DND-41 (cell line): ENCODE data around the gene TLDC2.

ENCODE experiments used
- ATAC-seq: fragments of 200-7000 bp; cut with Tn5 transposase; 3 replicates; pipeline ENCODE4 v1.9.1; 2021; ENCODE audit warnings: low read depth; ENCODE audit not compliant: insufficient read depth
- DNase-seq: peaks from one replicate; pipeline ENCODE4 v3.0.0-alpha.2; 2020
- H2AFZ ChIP-seq: 2 replicates; pipeline ENCODE4 v1.6.0; 2012; ENCODE audit warnings: low read depth, low read length
- H3K27ac ChIP-seq: 2 replicates; pipeline ENCODE4 v1.5.1; 2012; ENCODE audit warnings: low read length, inconsistent platforms
- H3K27me3 ChIP-seq: fragments of 200-600 bp; sonication (generic); 2 replicates; pipeline ENCODE4 v1.6.0; 2012; ENCODE audit warnings: low read length, mild to moderate bottlenecking, inconsistent platforms; ENCODE audit not compliant: insufficient read depth, poor library complexity
- H3K36me3 ChIP-seq: 2 replicates; pipeline ENCODE4 v1.5.1; 2012; ENCODE audit warnings: low read length, inconsistent platforms; ENCODE audit not compliant: insufficient read depth
- H3K4me1 ChIP-seq: 2 replicates; pipeline ENCODE4 v1.5.1; 2012; ENCODE audit warnings: mild to moderate bottlenecking, low read length; ENCODE audit not compliant: insufficient read depth
- H3K4me2 ChIP-seq: 2 replicates; pipeline ENCODE4 v1.6.0; 2012; ENCODE audit warnings: mild to moderate bottlenecking, moderate library complexity, low read length, inconsistent platforms; ENCODE audit not compliant: insufficient read depth
- H3K4me3 ChIP-seq, 2 experiments: fragments of 200-600 bp in 1 of 2; shearing (Covaris generic) in 1 of 2; 2 replicates each; pipeline ENCODE4 v1.5.1; 2012 to 2016; ENCODE audit warnings: inconsistent platforms in 2 of 2, low read length in 2 of 2, mild to moderate bottlenecking in 2 of 2, low read depth in 1 of 2, moderate library complexity in 1 of 2
- H3K79me2 ChIP-seq: 2 replicates; pipeline ENCODE4 v1.6.0; 2012; ENCODE audit warnings: low read length, inconsistent platforms; ENCODE audit not compliant: insufficient read depth
- H3K9ac ChIP-seq: 2 replicates; pipeline ENCODE4 v1.6.0; 2012; ENCODE audit warnings: low read depth, mild to moderate bottlenecking, inconsistent platforms, low read length, moderate library complexity
- H3K9me3 ChIP-seq: 2 replicates; pipeline ENCODE4 v1.5.1; 2012; ENCODE audit warnings: low read length, moderate library complexity, mild to moderate bottlenecking, inconsistent platforms; ENCODE audit not compliant: insufficient read depth, severe bottlenecking
- H4K20me1 ChIP-seq: 2 replicates; pipeline ENCODE4 v1.6.0; 2012; ENCODE audit warnings: low read length; ENCODE audit not compliant: insufficient read depth
- CTCF ChIP-seq: IDR thresholded peaks from 2 replicates; pipeline ENCODE4 v1.5.1; 2012; ENCODE audit warnings: borderline replicate concordance, low read length, moderate library complexity, mild to moderate bottlenecking; ENCODE audit not compliant: poor library complexity, severe bottlenecking; ENCODE audit errors: extremely low read depth
- EZH2 ChIP-seq: IDR thresholded peaks from 3 replicates; pipeline ENCODE4 v1.6.1; 2012; ENCODE audit warnings: borderline replicate concordance, low read depth, mild to moderate bottlenecking, moderate library complexity, low read length, inconsistent platforms; ENCODE audit not compliant: severe bottlenecking

Gene TLDC2

DNA sequence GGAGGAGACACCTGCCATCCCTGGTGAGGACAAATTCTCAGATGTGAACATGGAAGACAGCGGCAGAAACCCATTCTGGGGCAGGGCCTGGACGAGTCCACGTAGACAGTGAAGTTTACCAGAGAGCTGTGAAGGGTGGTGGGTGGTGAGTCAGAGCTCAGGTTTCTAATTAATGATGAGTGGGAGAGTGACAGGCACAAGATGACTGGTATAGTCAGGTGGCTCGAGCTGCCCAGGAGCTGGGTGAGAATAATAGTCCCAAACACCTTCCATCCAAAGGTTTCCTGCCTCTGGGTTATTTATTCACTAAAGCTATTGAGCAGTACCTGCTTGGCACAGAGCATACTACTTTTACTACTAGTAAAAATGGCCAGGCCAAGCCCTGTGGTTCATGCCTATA, 6.0 kb downstream of the TLDC2 start:
- no peak overlapping the region for H3K27ac ChIP-seq
- H4K20me1 ChIP-seq: no peaks in the 10 kb centered on the region
- no peak for ATAC-seq
- no peaks in the 10 kb centered on the region for H3K9me3 ChIP-seq
- no peaks in the 10 kb centered on the region for H3K79me2 ChIP-seq
- H3K9ac ChIP-seq: no peak overlapping the region
- no peaks in the 10 kb centered on the region for H3K27me3 ChIP-seq
- H3K4me1 ChIP-seq: peaks cover 3% of the 10 kb centered on the region
- no peak overlapping the region for H3K4me2 ChIP-seq
- H3K36me3 ChIP-seq: no peaks in the 10 kb centered on the region
- no peak for DNase-seq
- TF ChIP-seq EZH2 (no peak), CTCF (no peak)
- H2AFZ ChIP-seq: no peak overlapping the region
- no peak overlapping the region for H3K4me3 ChIP-seq

DNA sequence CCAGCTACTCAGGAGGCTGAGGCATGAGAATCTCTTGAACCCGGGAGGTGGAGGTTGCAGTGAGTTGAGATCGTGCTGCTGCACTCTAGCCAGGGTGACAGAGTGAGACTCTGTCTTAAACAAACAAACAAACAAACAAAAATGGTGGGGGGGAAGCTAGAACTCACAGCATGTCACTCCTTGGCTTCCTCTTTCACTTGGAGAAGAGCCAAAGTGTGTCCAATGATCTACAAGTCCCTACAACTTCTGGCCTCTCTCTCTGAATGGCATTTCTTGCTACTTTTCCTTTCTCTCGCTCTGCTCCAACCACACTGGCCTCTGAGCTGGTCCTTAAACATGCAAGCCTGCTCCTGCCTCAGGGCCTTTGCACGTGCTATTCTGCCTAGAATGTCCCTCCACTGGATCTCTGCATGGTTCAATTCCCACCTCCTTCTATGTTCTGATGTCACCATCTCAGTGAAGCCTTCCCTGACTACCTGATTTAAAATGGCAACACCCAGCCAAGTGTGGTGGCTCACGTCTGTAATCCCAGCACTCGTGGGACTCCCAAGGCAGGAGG, 8.1 kb downstream of the TLDC2 start:
- DNase-seq: no peak
- no peaks in the 10 kb centered on the region for H3K9me3 ChIP-seq
- peaks cover 9% of the 10 kb centered on the region for H3K4me1 ChIP-seq
- no peaks in the 10 kb centered on the region for H3K27me3 ChIP-seq
- H3K79me2 ChIP-seq: no peaks in the 10 kb centered on the region
- ATAC-seq: no peak
- H3K4me2 ChIP-seq: no peak overlapping the region
- no peaks in the 10 kb centered on the region for H3K36me3 ChIP-seq
- no peak overlapping the region for H3K9ac ChIP-seq
- no peaks in the 10 kb centered on the region for H4K20me1 ChIP-seq
- TF ChIP-seq CTCF: no peak
- no peak for TF ChIP-seq EZH2
- H2AFZ ChIP-seq: no peak overlapping the region
- no peak overlapping the region for H3K4me3 ChIP-seq
- H3K27ac ChIP-seq: no peak overlapping the region

DNA sequence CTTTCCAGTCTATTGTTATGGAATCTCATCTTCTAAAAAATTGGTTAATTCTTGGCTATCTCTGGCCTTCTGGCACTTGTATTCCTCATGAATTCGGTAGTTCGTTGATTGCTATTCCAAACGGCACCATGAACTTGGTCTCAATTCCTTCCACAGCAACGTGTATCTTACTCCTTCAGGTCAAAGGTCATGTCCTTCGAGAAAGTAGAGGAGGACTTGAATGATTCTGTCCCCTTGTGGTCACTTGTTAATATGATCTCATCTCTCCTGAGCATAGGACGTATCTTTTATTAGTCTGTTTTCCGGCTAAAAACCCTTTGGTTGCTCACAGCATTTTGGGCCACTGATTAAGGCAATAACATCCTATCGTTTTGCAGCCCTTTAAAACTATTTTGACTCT, 9.4 kb downstream of the TLDC2 start:
- H3K27ac ChIP-seq: no peak overlapping the region
- ATAC-seq: no peak

More for the DNA sequence above, 9.4 kb downstream of the TLDC2 start:
- no peaks in the 10 kb centered on the region for H3K36me3 ChIP-seq
- H4K20me1 ChIP-seq: no peaks in the 10 kb centered on the region
- no peak overlapping the region for H3K9ac ChIP-seq
- no peaks in the 10 kb centered on the region for H3K79me2 ChIP-seq
- H3K4me3 ChIP-seq: no peak overlapping the region
- DNase-seq: no peak
- no peak overlapping the region for H2AFZ ChIP-seq
- no peaks in the 10 kb centered on the region for H3K27me3 ChIP-seq
- peaks cover 9% of the 10 kb centered on the region for H3K4me1 ChIP-seq
- TF ChIP-seq CTCF: no peak
- no peak for TF ChIP-seq EZH2
- no peaks in the 10 kb centered on the region for H3K9me3 ChIP-seq
- H3K4me2 ChIP-seq: no peak overlapping the region
